Kidney epithelial cell (primary cell): ENCODE results near the gene TCERG1. TPM values are rescaled to one million over a fixed set of nuclear protein-coding genes. Genes with fewer than 3 reads are reported as not detected.
"Not testable (repeated sequence)": the region's sequence is repeated elsewhere in the genome, so short reads cannot be mapped to it uniquely, and the experiment has no call there.

Experiments used
- DNase-seq: peaks from one replicate; pipeline ENCODE4 v3.0.0-alpha.2; 2010; ENCODE audit warnings: low read depth
- H3K27me3 ChIP-seq: 2 replicates; pipeline ENCODE4 v1.6.0; 2011; ENCODE audit warnings: low read length; ENCODE audit not compliant: control insufficient read depth, insufficient read depth
- H3K36me3 ChIP-seq: 2 replicates; pipeline ENCODE4 v1.5.1; 2011; ENCODE audit warnings: low read length; ENCODE audit not compliant: control insufficient read depth, insufficient read depth
- H3K4me3 ChIP-seq: 2 replicates; pipeline ENCODE4 v1.5.1; 2011; ENCODE audit warnings: low read depth, mild to moderate bottlenecking, control low read depth, low read length
- total RNA-seq: library from RNA; depleted of rRNA; stranded (reverse); fragments of >200 nt; gene quantifications from 2 replicates; pipeline ENCODE4 v1.2.3, GENCODE V29; 2015
- TF ChIP-seq, protein P1 (sequence below): IDR thresholded peaks from 2 replicates; pipeline ENCODE4 v1.5.1; 2011; ENCODE audit warnings: mild to moderate bottlenecking, moderate library complexity, low read length, control low read depth, inconsistent platforms; ENCODE audit not compliant: insufficient read depth, poor library complexity, severe bottlenecking

Gene TCERG1
- total RNA-seq, 1 donor from 2014 or later, result 50.1 TPM

DNA sequence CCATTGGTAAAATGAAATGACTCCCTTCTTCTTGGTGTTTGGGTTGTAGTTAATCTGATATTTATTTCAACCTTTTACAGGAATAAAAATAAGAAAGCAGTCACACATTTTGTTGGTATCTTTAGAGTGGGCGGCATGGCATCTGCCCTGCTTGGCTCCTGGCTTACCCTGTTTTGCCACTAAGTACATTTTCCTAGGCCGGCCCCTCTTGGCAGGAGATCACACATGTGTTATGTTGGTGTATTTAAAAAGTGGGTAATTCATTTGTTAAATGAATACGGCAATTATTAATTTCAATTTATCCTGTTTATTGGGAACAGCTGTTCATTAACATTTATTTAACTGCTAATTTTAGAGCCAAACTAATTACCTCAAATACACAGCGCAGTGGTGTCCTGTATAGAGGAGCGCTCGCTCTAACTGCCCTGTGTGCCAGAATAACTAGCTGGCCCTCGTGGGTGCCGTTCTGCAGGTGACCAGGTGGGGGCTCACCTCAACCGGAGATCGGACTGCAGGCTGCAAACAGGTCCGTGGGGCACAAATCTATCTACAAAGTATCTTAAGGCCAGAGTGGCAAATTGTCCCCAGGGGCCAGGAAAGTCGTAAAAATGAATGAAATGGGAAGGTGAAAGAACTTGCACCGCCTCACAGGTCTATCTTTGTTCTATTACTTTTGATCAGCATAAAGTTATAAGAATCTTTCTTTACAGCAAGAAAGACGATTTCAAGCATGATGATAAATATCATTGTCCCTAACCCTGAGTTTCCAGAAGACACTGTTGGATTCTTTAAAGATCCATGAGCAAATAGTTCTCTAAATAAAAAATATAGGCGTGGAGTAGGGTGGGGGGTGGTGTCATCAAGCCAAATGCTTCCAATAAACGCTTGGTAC is 95.1 kb downstream of the TCERG1 start:
- no peaks in the 10 kb centered on the region for H3K27me3 ChIP-seq
- peak; percentile 21 for DNase-seq
- no peaks in the 10 kb centered on the region for H3K36me3 ChIP-seq
- no peak overlapping the region for H3K4me3 ChIP-seq
- TF ChIP-seq, protein P1, sequence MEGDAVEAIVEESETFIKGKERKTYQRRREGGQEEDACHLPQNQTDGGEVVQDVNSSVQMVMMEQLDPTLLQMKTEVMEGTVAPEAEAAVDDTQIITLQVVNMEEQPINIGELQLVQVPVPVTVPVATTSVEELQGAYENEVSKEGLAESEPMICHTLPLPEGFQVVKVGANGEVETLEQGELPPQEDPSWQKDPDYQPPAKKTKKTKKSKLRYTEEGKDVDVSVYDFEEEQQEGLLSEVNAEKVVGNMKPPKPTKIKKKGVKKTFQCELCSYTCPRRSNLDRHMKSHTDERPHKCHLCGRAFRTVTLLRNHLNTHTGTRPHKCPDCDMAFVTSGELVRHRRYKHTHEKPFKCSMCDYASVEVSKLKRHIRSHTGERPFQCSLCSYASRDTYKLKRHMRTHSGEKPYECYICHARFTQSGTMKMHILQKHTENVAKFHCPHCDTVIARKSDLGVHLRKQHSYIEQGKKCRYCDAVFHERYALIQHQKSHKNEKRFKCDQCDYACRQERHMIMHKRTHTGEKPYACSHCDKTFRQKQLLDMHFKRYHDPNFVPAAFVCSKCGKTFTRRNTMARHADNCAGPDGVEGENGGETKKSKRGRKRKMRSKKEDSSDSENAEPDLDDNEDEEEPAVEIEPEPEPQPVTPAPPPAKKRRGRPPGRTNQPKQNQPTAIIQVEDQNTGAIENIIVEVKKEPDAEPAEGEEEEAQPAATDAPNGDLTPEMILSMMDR, result peak; percentile 96

DNA sequence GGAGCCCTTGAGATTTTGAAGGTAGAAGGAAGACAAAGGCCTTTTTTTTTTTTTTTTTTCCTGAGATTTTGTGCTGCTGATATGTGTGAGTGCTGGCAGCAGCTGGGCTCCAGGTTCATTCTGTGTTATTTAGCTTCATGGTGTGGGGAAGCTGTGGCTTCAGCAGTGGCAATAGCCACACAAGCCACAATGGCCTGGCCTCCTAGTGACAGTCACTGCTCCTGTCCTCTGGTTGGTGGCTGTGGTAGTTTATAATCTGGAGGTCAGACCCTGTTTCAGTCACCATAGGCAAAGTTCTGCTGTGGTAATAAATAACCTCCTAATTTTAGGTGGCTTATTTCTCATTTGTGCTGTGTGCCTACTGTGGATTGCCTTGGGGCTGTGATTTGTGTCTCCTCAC is 97.1 kb downstream of the TCERG1 start:
- Histone ChIP-seq H3K27me3 (no peaks in the 10 kb centered on the region), H3K36me3 (no peaks in the 10 kb centered on the region), H3K4me3 (no peak overlapping the region)
- no peak for DNase-seq
- TF ChIP-seq, protein P1, result no peak

DNA sequence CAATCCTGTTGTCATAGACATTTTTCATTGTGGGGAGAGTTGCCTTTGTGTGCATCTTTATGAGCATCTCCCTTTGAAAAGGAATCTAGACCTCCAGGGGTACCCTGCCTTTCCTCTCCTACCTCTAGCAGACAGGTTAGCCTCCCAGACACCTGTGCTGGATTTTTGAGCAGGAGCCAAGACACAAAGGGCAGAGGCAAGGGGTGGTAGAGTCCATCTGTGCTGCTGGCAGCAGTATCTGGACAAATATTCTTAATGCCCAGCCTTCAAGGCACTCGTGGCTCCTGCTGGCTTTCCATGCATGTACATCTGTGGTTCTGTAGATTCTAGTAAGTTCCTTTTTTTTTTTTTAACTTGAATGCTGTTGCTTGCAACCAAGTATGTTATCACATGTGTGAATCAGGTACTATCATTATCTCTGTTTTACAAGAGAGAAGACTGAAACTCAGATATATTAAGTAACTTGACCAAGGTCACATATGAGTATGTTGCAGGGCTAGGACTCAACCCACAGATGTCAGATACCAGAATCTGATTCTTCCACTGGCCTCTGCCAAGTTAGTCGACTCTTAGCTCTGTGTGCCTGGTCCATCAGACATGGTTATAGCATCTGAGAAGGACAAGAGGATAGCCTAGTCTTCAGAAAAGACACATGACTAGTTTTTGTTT is 101.8 kb downstream of the TCERG1 start:
- TF ChIP-seq, protein P1, result no peak
- no peak overlapping the region for H3K4me3 ChIP-seq
- no peaks in the 10 kb centered on the region for H3K27me3 ChIP-seq
- no peaks in the 10 kb centered on the region for H3K36me3 ChIP-seq
- DNase-seq, result no peak

DNA sequence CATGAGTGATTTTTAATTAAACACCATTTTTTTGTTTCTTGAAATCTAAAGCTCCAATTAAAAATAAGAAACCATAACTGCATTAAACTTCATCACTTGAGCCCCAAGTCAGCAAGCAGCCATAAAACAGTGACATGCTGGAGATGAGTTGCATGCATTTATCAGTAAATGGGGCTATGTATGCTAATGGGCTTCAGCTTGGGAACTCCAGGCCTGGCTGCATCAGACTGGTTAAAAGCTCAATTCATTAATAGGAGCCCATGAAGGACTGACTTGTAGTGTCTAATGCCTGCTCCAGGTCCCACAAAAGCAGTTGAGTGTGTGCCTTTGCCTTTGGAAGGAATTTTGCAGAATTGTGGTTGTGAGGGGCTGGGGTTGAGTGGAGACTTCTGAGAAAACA is 102.5 kb downstream of the TCERG1 start:
- TF ChIP-seq, protein P1, result no peak
- H3K27me3 ChIP-seq, result no peaks in the 10 kb centered on the region
- no peak overlapping the region for H3K4me3 ChIP-seq
- no peak for DNase-seq
- H3K36me3 ChIP-seq, result no peaks in the 10 kb centered on the region

DNA sequence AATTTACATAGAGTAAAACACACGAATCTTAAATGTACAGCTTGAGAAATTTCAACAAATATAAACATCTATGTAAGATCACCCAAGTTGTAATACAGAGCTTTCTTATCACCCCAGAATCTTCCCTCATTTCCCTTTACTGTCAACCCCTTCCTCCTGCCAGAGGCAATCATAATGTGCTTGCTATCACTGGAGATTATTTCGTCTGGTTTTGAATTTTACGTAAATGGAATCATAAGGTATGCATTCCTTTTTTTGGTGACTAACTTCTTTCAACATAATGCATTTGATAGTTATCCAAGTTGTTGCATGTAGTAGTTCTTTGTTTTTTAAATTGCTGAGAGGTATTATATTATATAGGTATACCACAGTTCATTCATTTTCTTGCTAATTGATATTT is 106.3 kb downstream of the TCERG1 start:
- no peak for DNase-seq
- TF ChIP-seq, protein P1, result no peak
- Histone ChIP-seq H3K36me3 (no peaks in the 10 kb centered on the region), H3K4me3 (no peak overlapping the region), H3K27me3 (no peaks in the 10 kb centered on the region)

DNA sequence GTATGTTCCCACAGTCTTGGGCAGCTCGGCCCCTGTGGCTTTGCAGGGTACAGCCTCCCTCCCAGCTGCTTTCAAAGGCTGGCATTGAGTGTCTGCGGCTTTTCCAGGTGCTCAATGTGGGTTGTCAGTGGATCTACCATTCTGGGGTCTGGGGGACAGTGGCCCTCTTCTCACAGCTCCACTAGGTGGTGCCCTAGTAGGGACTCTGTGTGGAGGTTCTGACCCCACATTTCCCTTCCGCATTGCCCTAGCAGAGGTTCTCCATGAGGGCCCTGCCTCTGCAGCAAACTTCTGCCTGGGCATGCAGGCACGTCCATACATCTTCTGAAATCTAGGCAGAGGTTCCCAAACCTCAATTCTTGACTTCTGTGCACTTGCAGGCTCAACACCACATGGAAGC is 109.8 kb downstream of the TCERG1 start:
- DNase-seq, H3K27me3 ChIP-seq, H3K4me3 ChIP-seq, H3K36me3 ChIP-seq: not testable (repeated sequence)
